Activated T-cell treated with anti-CD3 and anti-CD28 coated beads, Interleukin-2, amount 50 U/mL, for 24 hours (primary cell): Measurements from ENCODE around the gene LDHAL6B.

ENCODE experiments used
- DNase-seq: peaks from one replicate; pipeline ENCODE4 v3.0.0-alpha.2; 2020
- H3K27ac Mint-ChIP-seq: 2 replicates; pipeline ENCODE4 v1.8.0; 2020; ENCODE audit warnings: mild to moderate bottlenecking, mixed read lengths
- H3K27me3 Mint-ChIP-seq: 2 replicates; pipeline ENCODE4 v1.8.0; 2020; ENCODE audit warnings: mixed read lengths
- H3K36me3 Mint-ChIP-seq: 2 replicates; pipeline ENCODE4 v1.8.0; 2020; ENCODE audit warnings: low read depth, mixed read lengths
- H3K4me1 Mint-ChIP-seq: 2 replicates; pipeline ENCODE4 v1.8.0; 2020; ENCODE audit warnings: low read depth, mixed read lengths
- H3K4me3 Mint-ChIP-seq: 2 replicates; pipeline ENCODE4 v1.8.0; 2020; ENCODE audit warnings: mild to moderate bottlenecking, moderate library complexity, mixed read lengths
- H3K9me3 Mint-ChIP-seq: 2 replicates; pipeline ENCODE4 v1.8.0; 2020; ENCODE audit warnings: mixed read lengths

Gene LDHAL6B

GRCh38 chr15:59221511-59222505, 15.2 kb downstream of the LDHAL6B start:
- DNase-seq: no peak
- no peaks in the 10 kb centered on the region for H3K36me3 Mint-ChIP-seq
- H3K4me1 Mint-ChIP-seq: peaks cover 2% of the 10 kb centered on the region
- peaks cover 5% of the 10 kb centered on the region for H3K27me3 Mint-ChIP-seq
- no peak overlapping the region for H3K27ac Mint-ChIP-seq
- H3K4me3 Mint-ChIP-seq: no peak overlapping the region
- H3K9me3 Mint-ChIP-seq: no peaks in the 10 kb centered on the region

GRCh38 chr15:59222906-59223550, 16.4 kb downstream of the LDHAL6B start:
- Mint-ChIP-seq H3K36me3 (no peaks in the 10 kb centered on the region), H3K27ac (no peak overlapping the region), H3K27me3 (peaks cover 5% of the 10 kb centered on the region), H3K4me1 (peaks cover 2% of the 10 kb centered on the region), H3K4me3 (no peak overlapping the region), H3K9me3 (no peaks in the 10 kb centered on the region)
- DNase-seq: no peak

GRCh38 chr15:59223736-59224135, 17.1 kb downstream of the LDHAL6B start:
- H3K36me3 Mint-ChIP-seq: no peaks in the 10 kb centered on the region
- peaks cover 5% of the 10 kb centered on the region for H3K27me3 Mint-ChIP-seq
- no peaks in the 10 kb centered on the region for H3K9me3 Mint-ChIP-seq
- H3K4me1 Mint-ChIP-seq: peaks cover 2% of the 10 kb centered on the region
- no peak overlapping the region for H3K27ac Mint-ChIP-seq
- no peak for DNase-seq
- H3K4me3 Mint-ChIP-seq: no peak overlapping the region

GRCh38 chr15:59224474-59224873, 17.8 kb downstream of the LDHAL6B start:
- no peak for DNase-seq
- Mint-ChIP-seq H3K27ac (no peak overlapping the region), H3K4me3 (no peak overlapping the region), H3K9me3 (no peaks in the 10 kb centered on the region), H3K4me1 (peaks cover 2% of the 10 kb centered on the region), H3K36me3 (no peaks in the 10 kb centered on the region), H3K27me3 (peaks cover 5% of the 10 kb centered on the region)

GRCh38 chr15:59227021-59227420, 20.4 kb downstream of the LDHAL6B start:
- Mint-ChIP-seq H3K27ac (no peak overlapping the region), H3K36me3 (no peaks in the 10 kb centered on the region), H3K4me3 (no peak overlapping the region), H3K27me3 (peaks cover 5% of the 10 kb centered on the region), H3K9me3 (no peaks in the 10 kb centered on the region), H3K4me1 (no peaks in the 10 kb centered on the region)
- DNase-seq: no peak

GRCh38 chr15:59229015-59229414, 22.4 kb downstream of the LDHAL6B start:
- Mint-ChIP-seq H3K4me1 (no peaks in the 10 kb centered on the region), H3K9me3 (no peaks in the 10 kb centered on the region), H3K36me3 (no peaks in the 10 kb centered on the region), H3K4me3 (no peak overlapping the region), H3K27ac (no peak overlapping the region), H3K27me3 (peaks cover 5% of the 10 kb centered on the region)
- no peak for DNase-seq

GRCh38 chr15:59229453-59229852, 22.8 kb downstream of the LDHAL6B start:
- DNase-seq: no peak
- H3K4me1 Mint-ChIP-seq: no peaks in the 10 kb centered on the region
- H3K36me3 Mint-ChIP-seq: no peaks in the 10 kb centered on the region
- H3K27me3 Mint-ChIP-seq: peaks cover 5% of the 10 kb centered on the region
- H3K9me3 Mint-ChIP-seq: no peaks in the 10 kb centered on the region
- no peak overlapping the region for H3K4me3 Mint-ChIP-seq
- no peak overlapping the region for H3K27ac Mint-ChIP-seq

GRCh38 chr15:59230531-59231055, 23.9 kb downstream of the LDHAL6B start:
- DNase-seq: no peak
- Mint-ChIP-seq H3K36me3 (no peaks in the 10 kb centered on the region), H3K9me3 (no peaks in the 10 kb centered on the region), H3K4me3 (no peak overlapping the region), H3K27me3 (no peaks in the 10 kb centered on the region), H3K4me1 (no peaks in the 10 kb centered on the region), H3K27ac (no peak overlapping the region)

- Mint-ChIP-seq H3K4me3 (no peak overlapping the region), H3K27ac (no peak overlapping the region), H3K9me3 (no peaks in the 10 kb centered on the region), H3K27me3 (no peaks in the 10 kb centered on the region), H3K36me3 (no peaks in the 10 kb centered on the region), H3K4me1 (peaks cover 4% of the 10 kb centered on the region)
- no peak for DNase-seq
Observed at GRCh38 chr15:59232476-59232875, 25.8 kb downstream of the LDHAL6B start.

GRCh38 chr15:59236394-59236793, 29.8 kb downstream of the LDHAL6B start:
- H3K27ac Mint-ChIP-seq: no peak overlapping the region
- H3K4me3 Mint-ChIP-seq: no peak overlapping the region
- no peak for DNase-seq
- no peaks in the 10 kb centered on the region for H3K9me3 Mint-ChIP-seq
- no peaks in the 10 kb centered on the region for H3K27me3 Mint-ChIP-seq
- peaks cover 4% of the 10 kb centered on the region for H3K4me1 Mint-ChIP-seq
- H3K36me3 Mint-ChIP-seq: no peaks in the 10 kb centered on the region

- Mint-ChIP-seq H3K9me3 (no peaks in the 10 kb centered on the region), H3K27ac (no peak overlapping the region), H3K36me3 (no peaks in the 10 kb centered on the region), H3K4me3 (no peak overlapping the region), H3K27me3 (no peaks in the 10 kb centered on the region), H3K4me1 (peaks cover 4% of the 10 kb centered on the region)
- no peak for DNase-seq
Observed at GRCh38 chr15:59237119-59237855, 30.6 kb downstream of the LDHAL6B start.

GRCh38 chr15:59237924-59238331, 31.3 kb downstream of the LDHAL6B start:
- H3K27ac Mint-ChIP-seq: no peak overlapping the region
- peaks cover 4% of the 10 kb centered on the region for H3K4me1 Mint-ChIP-seq
- no peak overlapping the region for H3K4me3 Mint-ChIP-seq
- no peaks in the 10 kb centered on the region for H3K36me3 Mint-ChIP-seq
- DNase-seq: no peak
- no peaks in the 10 kb centered on the region for H3K27me3 Mint-ChIP-seq
- H3K9me3 Mint-ChIP-seq: no peaks in the 10 kb centered on the region

GRCh38 chr15:59240036-59240435, 33.4 kb downstream of the LDHAL6B start:
- DNase-seq: no peak
- Mint-ChIP-seq H3K27ac (no peak overlapping the region), H3K27me3 (no peaks in the 10 kb centered on the region), H3K36me3 (no peaks in the 10 kb centered on the region), H3K4me3 (no peak overlapping the region), H3K4me1 (peaks cover 9% of the 10 kb centered on the region), H3K9me3 (no peaks in the 10 kb centered on the region)

GRCh38 chr15:59242649-59243048, 36.0 kb downstream of the LDHAL6B start:
- Mint-ChIP-seq H3K9me3 (no peaks in the 10 kb centered on the region), H3K36me3 (no peaks in the 10 kb centered on the region), H3K27ac (no peak overlapping the region), H3K4me3 (no peak overlapping the region), H3K27me3 (no peaks in the 10 kb centered on the region), H3K4me1 (peaks cover 7% of the 10 kb centered on the region)
- DNase-seq: no peak
